UCSD-AML1 (cell line): ENCODE data around the gene SHISA3.

ENCODE experiments used
- DNase-seq: peaks from one replicate; lab custom pipeline; 2025; ENCODE audit not compliant: unreplicated experiment; lab: John Stamatoyannopoulos, UW

The SHISA3 gene

GRCh38 chr4:42442601-42443000, 45.3 kb downstream of the SHISA3 start:
- DNase-seq: no peak

- DNase-seq: no peak
Measured at GRCh38 chr4:42445038-42445437, 47.8 kb downstream of the SHISA3 start.

GRCh38 chr4:42446823-42447222, 49.5 kb downstream of the SHISA3 start:
- DNase-seq: no peak
